ENCODE results near the gene FCRL3. TPM values are rescaled to one million over a fixed set of nuclear protein-coding genes. Genes with fewer than 3 reads are reported as not detected.

FCRL3 gene
- total RNA-seq, 1 donor from 2014 or later = not detected

GRCh38 chr1:157732755-157733154 is 32.2 kb upstream of the FCRL3 start:
- H3K9me3 Mint-ChIP-seq = peaks cover 4% of the 10 kb centered on the region
- no peak for DNase-seq (ENCODE audit: low spot score in 2 of 2, unreplicated experiment in 2 of 2)
- H3K36me3 Mint-ChIP-seq = no peaks in the 10 kb centered on the region
- H3K4me3 Mint-ChIP-seq = no peak overlapping the region
- TF ChIP-seq CTCF (IDR thresholded peaks at IDR 0.05; ENCODE audit: unreplicated experiment) = no peak
- peaks cover 2% of the 10 kb centered on the region for H3K27me3 Mint-ChIP-seq (ENCODE audit: low read depth)
- no peak overlapping the region for H3K27ac Mint-ChIP-seq
- no peaks in the 10 kb centered on the region for H3K4me1 Mint-ChIP-seq

- Mint-ChIP-seq H3K27me3 (ENCODE audit: low read depth) (peaks cover 2% of the 10 kb centered on the region), H3K36me3 (no peaks in the 10 kb centered on the region), H3K4me1 (no peaks in the 10 kb centered on the region), H3K9me3 (peaks cover 24% of the 10 kb centered on the region), H3K4me3 (no peak overlapping the region), H3K27ac (no peak overlapping the region)
- no peak for DNase-seq (ENCODE audit: low spot score in 2 of 2, unreplicated experiment in 2 of 2)
- TF ChIP-seq CTCF (IDR thresholded peaks at IDR 0.05; ENCODE audit: unreplicated experiment) = no peak
Measured at GRCh38 chr1:157725221-157725577, 24.6 kb upstream of the FCRL3 start.

DNA sequence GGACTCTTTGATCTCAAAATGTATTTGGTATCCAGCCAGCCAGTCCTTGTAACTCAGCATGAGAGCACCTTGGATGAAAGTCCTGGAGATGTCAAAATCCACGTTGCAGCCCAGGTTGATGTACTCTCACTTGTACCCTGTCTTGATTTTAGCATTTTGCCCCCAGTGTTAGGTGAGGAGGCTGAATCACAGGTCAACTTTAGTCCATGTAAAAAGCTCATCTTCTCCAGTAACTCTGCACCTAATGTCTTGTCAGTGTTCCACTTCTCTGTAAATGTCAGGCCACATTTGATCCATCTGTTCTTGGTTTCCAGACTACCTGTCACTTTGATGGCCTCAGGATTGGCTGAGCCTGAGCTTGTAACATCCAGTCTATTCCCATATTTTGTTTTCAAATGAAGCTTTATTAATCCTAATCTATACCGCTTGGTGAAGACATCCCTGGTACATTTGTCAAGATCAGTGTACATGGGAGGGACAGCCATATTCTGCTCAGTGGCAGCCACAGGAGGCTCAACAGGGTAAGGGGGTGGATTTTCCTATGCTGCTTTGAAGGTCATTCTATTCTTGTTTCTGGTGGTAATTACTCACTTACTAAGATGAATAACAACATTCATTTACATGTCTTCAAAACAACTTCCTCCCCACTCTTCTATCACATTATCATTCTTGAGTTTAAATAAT is 24.1 kb upstream of the FCRL3 start:
- Mint-ChIP-seq H3K27me3 (ENCODE audit: low read depth) (peaks cover 2% of the 10 kb centered on the region), H3K27ac (no peak overlapping the region), H3K4me3 (no peak overlapping the region)

GRCh38 chr1:157723157-157723556 is 22.6 kb upstream of the FCRL3 start:
- no peaks in the 10 kb centered on the region for H3K36me3 Mint-ChIP-seq
- DNase-seq (ENCODE audit: low spot score in 2 of 2, unreplicated experiment in 2 of 2) = no peak
- H3K4me1 Mint-ChIP-seq = no peaks in the 10 kb centered on the region
- H3K4me3 Mint-ChIP-seq = no peak overlapping the region
- TF ChIP-seq CTCF (IDR thresholded peaks at IDR 0.05; ENCODE audit: unreplicated experiment) = no peak
- H3K27me3 Mint-ChIP-seq (ENCODE audit: low read depth) = peaks cover 4% of the 10 kb centered on the region
- no peak overlapping the region for H3K27ac Mint-ChIP-seq
- H3K9me3 Mint-ChIP-seq = peaks cover 24% of the 10 kb centered on the region

More for the DNA sequence above, 24.1 kb upstream of the FCRL3 start:
- Mint-ChIP-seq H3K4me1 (no peaks in the 10 kb centered on the region), H3K36me3 (no peaks in the 10 kb centered on the region), H3K9me3 (peaks cover 24% of the 10 kb centered on the region)
- no peak for TF ChIP-seq CTCF (IDR thresholded peaks at IDR 0.05; ENCODE audit: unreplicated experiment)
- no peak for DNase-seq (ENCODE audit: low spot score in 2 of 2, unreplicated experiment in 2 of 2)

GRCh38 chr1:157721985-157722384 is 21.4 kb upstream of the FCRL3 start:
- Mint-ChIP-seq H3K27me3 (ENCODE audit: low read depth) (peaks cover 4% of the 10 kb centered on the region), H3K36me3 (no peaks in the 10 kb centered on the region), H3K9me3 (peaks cover 24% of the 10 kb centered on the region), H3K27ac (no peak overlapping the region), H3K4me3 (no peak overlapping the region), H3K4me1 (no peaks in the 10 kb centered on the region)
- TF ChIP-seq CTCF (IDR thresholded peaks at IDR 0.05; ENCODE audit: unreplicated experiment) = no peak
- DNase-seq (ENCODE audit: low spot score in 2 of 2, unreplicated experiment in 2 of 2) = no peak

- Mint-ChIP-seq H3K27me3 (ENCODE audit: low read depth) (peaks cover 11% of the 10 kb centered on the region), H3K36me3 (no peaks in the 10 kb centered on the region), H3K4me1 (no peaks in the 10 kb centered on the region), H3K4me3 (no peak overlapping the region), H3K9me3 (peaks cover 2% of the 10 kb centered on the region), H3K27ac (no peak overlapping the region)
- DNase-seq (ENCODE audit: low spot score in 2 of 2, unreplicated experiment in 2 of 2) = no peak
- TF ChIP-seq CTCF (IDR thresholded peaks at IDR 0.05; ENCODE audit: unreplicated experiment) = no peak
Measured at GRCh38 chr1:157715736-157716135, 15.2 kb upstream of the FCRL3 start.

Data from mesothelial cell of epicardium (in vitro differentiated cells).